Thoracic aorta (tissue), 2 donors: ENCODE measurements around the gene PRLR. TPM values are rescaled to one million over a fixed set of nuclear protein-coding genes. Genes with fewer than 3 reads are reported as not detected.

Experiments used
- ATAC-seq: fragments of 150-250 bp; one replicate; pipeline ENCODE4 v1.8.0; 2017; ENCODE audit warnings: low read depth; ENCODE audit not compliant: insufficient number of reproducible peaks, low FRiP score
- DNase-seq: peaks from one replicate; pipeline ENCODE4 v3.0.0-alpha.2; 2020; ENCODE audit warnings: low spot score
- H3K27ac ChIP-seq, 2 donors: fragments of 200-600 bp; sonication (generic); 1 replicate in 1 of 2; 2 replicates in 1 of 2; pipeline ENCODE4 v1.5.1; 2016; ENCODE audit warnings: mild to moderate bottlenecking in 2 of 2, moderate library complexity in 2 of 2
- H3K27me3 ChIP-seq: fragments of 200-600 bp; sonication (generic); replicated peaks from 2 replicates; pipeline ENCODE4 v1.6.0; 2016; ENCODE audit warnings: mild to moderate bottlenecking; ENCODE audit not compliant: insufficient read depth
- H3K36me3 ChIP-seq: fragments of 200-600 bp; sonication (generic); one replicate; pipeline ENCODE4 v1.5.1; 2016
- H3K4me1 ChIP-seq, 2 donors: fragments of 200-600 bp; sonication (generic); 1 replicate in 1 of 2; 2 replicates in 1 of 2; pipeline versions ENCODE4 v1.5.1 to v1.6.0; 2016; ENCODE audit warnings: low read depth in 2 of 2, mild to moderate bottlenecking in 1 of 2; ENCODE audit not compliant: control insufficient read depth in 1 of 2
- H3K4me3 ChIP-seq: fragments of 200-600 bp; sonication (generic); 2 replicates; pipeline ENCODE4 v1.5.1; 2016; ENCODE audit warnings: mild to moderate bottlenecking
- H3K9me3 ChIP-seq: fragments of 200-600 bp; sonication (generic); 2 replicates; pipeline ENCODE4 v1.5.1; 2016
- CTCF ChIP-seq: fragments of 200-600 bp; sonication (generic); IDR thresholded peaks from one replicate; pipeline ENCODE4 v1.5.1; 2019; ENCODE audit warnings: antibody characterized with exemption
- total RNA-seq, 2 donors: library from RNA; depleted of rRNA; stranded (reverse); fragments of >200 nt; gene quantifications; one replicate each; pipeline versions ENCODE4 v1.1.0 to v1.2.3, GENCODE V29; 2016

The PRLR gene
- total RNA-seq, 2 donors from 2014 or later, result 0.71 to 2.6 TPM

- TF ChIP-seq CTCF, result no peak
- Histone ChIP-seq H3K9me3 (no peaks in the 10 kb centered on the region), H3K27me3 (no peaks in the 10 kb centered on the region), H3K4me3 (no peak overlapping the region), H3K27ac (no peak overlapping the region), H3K4me1 (no peaks in the 10 kb centered on the region), H3K36me3 (no peaks in the 10 kb centered on the region)
- ATAC-seq, result no peak
- no peak for DNase-seq
Observed at GRCh38 chr5:35063414-35063813, 166.9 kb downstream of the PRLR start.

- H3K4me3 ChIP-seq, result no peak overlapping the region
- TF ChIP-seq CTCF, result no peak
- no peaks in the 10 kb centered on the region for H3K9me3 ChIP-seq
- no peaks in the 10 kb centered on the region for H3K27me3 ChIP-seq
- no peak for DNase-seq
- no peak for ATAC-seq
- no peaks in the 10 kb centered on the region for H3K4me1 ChIP-seq
- H3K27ac ChIP-seq, result no peak overlapping the region
- no peaks in the 10 kb centered on the region for H3K36me3 ChIP-seq
Observed at GRCh38 chr5:35061211-35061770, 169.0 kb downstream of the PRLR start.

GRCh38 chr5:35060236-35060635, 170.1 kb downstream of the PRLR start:
- H3K4me3 ChIP-seq, result no peak overlapping the region

GRCh38 chr5:35059251-35059650, 171.0 kb downstream of the PRLR start:
- no peak for DNase-seq
- H3K9me3 ChIP-seq, result no peaks in the 10 kb centered on the region
- H3K36me3 ChIP-seq, result no peaks in the 10 kb centered on the region
- H3K27me3 ChIP-seq, result no peaks in the 10 kb centered on the region
- ATAC-seq, result no peak
- TF ChIP-seq CTCF, result no peak
- no peak overlapping the region for H3K4me3 ChIP-seq
- no peaks in the 10 kb centered on the region for H3K4me1 ChIP-seq
- H3K27ac ChIP-seq, result no peak overlapping the region

More at GRCh38 chr5:35060236-35060635, 170.1 kb downstream of the PRLR start:
- Histone ChIP-seq H3K27me3 (no peaks in the 10 kb centered on the region), H3K4me1 (no peaks in the 10 kb centered on the region), H3K9me3 (no peaks in the 10 kb centered on the region), H3K36me3 (no peaks in the 10 kb centered on the region), H3K27ac (no peak overlapping the region)
- no peak for TF ChIP-seq CTCF
- ATAC-seq, result no peak
- DNase-seq, result no peak

GRCh38 chr5:35058374-35058788, 171.9 kb downstream of the PRLR start:
- no peaks in the 10 kb centered on the region for H3K27me3 ChIP-seq
- no peak for ATAC-seq
- no peak for TF ChIP-seq CTCF
- no peaks in the 10 kb centered on the region for H3K4me1 ChIP-seq
- no peak overlapping the region for H3K27ac ChIP-seq
- H3K9me3 ChIP-seq, result no peaks in the 10 kb centered on the region
- no peak for DNase-seq
- H3K36me3 ChIP-seq, result no peaks in the 10 kb centered on the region
- no peak overlapping the region for H3K4me3 ChIP-seq
